Fibroblast of upper back skin (primary cell): ENCODE data around the gene CTNNA3.
"Not testable (repeated sequence)": the region's sequence is repeated elsewhere in the genome, so short reads cannot be mapped to it uniquely, and the experiment has no call there.

Source experiments
- DNase-seq: peaks from one replicate; pipeline ENCODE4 v3.0.0-alpha.2; 2013

CTNNA3 gene

DNA sequence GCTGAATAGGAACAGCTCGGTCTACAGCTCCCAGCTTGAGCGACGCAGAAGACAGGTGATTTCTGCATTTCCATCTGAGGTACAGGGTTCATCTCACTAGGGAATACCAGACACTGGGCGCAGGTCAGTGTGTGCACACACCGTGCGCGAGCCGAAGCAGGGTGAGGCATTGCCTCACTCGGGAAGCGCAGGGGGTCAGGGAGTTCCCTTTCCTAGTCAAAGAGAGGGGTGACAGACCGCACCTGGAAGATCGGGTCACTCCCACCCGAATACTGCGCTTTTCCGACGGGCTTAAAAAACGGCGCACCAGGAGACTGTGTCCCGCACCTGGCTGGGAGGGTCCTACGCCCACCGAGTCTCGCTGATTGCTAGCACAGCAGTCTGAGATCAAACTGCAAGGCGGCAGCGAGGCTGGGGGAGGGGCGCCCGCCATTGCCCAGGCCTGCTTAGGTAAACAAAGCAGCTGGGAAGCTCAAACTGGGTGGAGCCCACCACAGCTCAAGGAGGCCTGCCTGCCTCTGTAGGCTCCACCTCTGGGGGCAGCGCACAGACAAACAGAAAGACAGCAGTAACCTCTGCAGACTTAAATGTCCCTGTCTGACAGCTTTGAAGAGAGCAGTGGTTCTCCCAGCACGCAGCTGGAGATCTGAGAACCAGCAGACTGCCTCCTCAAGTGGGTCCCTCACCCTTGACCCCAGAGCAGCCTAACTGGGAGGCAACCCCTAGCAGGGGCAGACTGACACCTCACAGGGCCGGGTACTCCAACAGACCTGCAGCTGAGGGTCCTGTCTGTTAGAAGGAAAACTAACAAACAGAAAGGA lies 465.1 kb downstream of the CTNNA3 start:
- DNase-seq = not testable (repeated sequence)

- no peak for DNase-seq
These were observed 470.8 kb downstream of the CTNNA3 start for GRCh38 chr10:67225226-67225625.

- DNase-seq = no peak
These were observed 471.4 kb downstream of the CTNNA3 start for GRCh38 chr10:67224553-67224952.

- DNase-seq = no peak
These were observed 473.1 kb downstream of the CTNNA3 start for GRCh38 chr10:67222934-67223333.

- no peak for DNase-seq
These were observed 474.0 kb downstream of the CTNNA3 start for GRCh38 chr10:67221939-67222494.

- no peak for DNase-seq
These were observed 484.3 kb downstream of the CTNNA3 start for GRCh38 chr10:67211680-67212079.

DNA sequence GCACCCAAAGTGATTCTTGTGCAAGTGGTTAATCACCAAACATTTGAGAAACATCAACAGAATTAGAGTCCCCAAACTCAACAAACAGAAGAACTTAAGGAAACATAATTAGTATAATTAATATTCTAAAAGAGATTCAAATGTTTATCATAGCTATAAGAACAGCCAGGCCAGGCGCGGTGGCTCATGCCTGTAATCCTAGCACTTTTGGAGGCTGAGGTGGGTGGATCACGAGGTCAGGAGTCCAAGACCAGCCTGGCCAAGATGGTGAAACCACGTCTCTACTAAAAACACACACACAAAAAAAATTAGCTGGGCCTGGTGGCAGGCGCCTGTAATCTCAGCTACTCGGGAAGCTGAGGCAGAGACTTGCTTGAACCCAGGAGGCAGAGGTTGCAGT lies 488.1 kb downstream of the CTNNA3 start:
- DNase-seq = not testable (repeated sequence)

DNA sequence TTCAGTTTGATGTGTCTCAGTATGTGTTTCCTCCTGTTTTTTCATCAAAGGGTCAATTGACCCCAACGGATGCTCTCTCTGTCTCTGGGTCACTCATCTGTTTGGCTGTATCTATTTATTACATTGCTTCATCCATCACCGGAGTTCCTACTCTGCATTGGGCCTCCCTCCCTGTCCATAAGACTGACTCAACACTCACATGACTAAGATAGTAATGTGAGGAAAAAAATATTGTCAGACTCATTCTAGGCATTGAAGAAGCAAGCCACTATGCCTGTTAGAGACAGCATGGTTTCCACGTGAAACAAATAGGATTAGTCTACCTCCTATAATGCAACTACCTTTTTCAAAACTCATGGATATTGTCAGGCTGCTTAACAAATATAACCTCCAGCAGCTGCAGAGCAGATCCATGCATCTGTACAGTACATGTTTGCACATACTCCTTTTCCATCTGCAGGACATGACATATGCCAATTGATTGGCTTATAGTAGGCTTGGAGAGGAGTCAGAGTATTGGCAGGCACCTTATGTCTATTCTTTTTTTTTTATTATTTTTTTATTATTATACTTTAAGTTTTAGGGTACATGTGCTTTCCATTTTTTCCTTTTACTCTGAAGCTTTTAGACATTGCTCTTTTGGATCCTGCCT lies 495.0 kb downstream of the CTNNA3 start:
- no peak for DNase-seq

GRCh38 chr10:67175354-67175753 lies 520.6 kb downstream of the CTNNA3 start:
- no peak for DNase-seq

DNA sequence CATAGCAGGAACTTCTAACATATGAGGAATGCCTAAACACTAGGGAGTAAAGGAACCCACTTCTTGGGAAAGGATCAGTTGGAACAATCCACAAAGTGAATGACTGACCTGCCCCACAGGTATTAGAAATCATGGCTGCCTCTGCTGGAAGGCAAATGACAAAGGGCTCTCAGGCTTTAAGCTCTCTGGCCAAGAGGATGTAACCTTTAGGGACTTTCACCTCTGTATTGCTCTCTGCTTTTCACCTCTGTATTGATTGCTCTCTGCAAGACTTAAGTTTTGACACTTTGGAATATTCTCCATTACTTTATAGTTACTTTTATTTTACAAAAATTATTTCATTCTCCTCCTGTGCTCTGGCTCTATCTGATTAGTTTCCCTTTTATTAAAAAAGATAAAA lies 522.2 kb downstream of the CTNNA3 start:
- DNase-seq = no peak

- no peak for DNase-seq
These were observed 524.0 kb downstream of the CTNNA3 start for GRCh38 chr10:67171970-67172369.

DNA sequence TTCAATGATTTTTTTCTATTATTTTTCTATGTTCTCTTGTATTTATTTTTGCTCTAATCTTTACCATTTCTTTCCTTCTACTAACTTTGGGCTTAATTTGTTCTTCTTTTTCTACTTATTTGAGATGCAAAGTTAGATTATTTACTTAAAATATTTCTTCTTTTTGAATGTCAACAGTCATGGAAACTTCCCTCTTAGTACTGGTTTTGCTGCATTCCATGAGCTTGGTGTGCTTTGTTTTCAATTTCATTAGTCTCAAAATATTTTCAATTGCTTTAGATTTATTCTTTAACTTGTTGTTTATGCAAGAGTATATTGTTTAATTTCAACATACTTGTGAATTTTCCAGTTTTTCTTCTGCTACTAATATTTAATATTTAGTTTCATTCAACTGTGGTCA lies 539.8 kb downstream of the CTNNA3 start:
- DNase-seq = no peak

DNA sequence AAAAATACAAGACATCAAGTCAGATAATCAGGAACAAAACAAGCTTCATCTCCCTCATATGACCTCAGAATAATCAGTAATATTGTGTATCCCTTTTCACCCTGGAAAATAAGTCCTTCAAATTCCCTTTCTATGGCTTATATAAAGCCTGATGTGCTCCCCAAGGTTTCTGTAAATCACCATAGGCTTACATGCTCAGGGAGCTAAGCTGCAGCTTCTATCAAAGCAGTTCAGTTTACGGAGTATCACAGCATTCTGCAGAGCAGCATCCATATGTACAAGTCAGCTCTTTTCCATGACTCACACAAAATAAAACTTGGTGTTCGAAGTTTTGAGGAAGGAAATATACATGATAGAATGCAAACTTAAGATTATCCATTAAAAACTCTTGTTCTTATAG lies 544.5 kb downstream of the CTNNA3 start:
- DNase-seq = no peak

GRCh38 chr10:67144530-67144929 lies 551.5 kb downstream of the CTNNA3 start:
- DNase-seq = no peak

GRCh38 chr10:67141300-67141699 lies 554.7 kb downstream of the CTNNA3 start:
- DNase-seq = no peak

- peak; percentile 7 for DNase-seq
These were observed 555.4 kb downstream of the CTNNA3 start for GRCh38 chr10:67140641-67141040.

DNA sequence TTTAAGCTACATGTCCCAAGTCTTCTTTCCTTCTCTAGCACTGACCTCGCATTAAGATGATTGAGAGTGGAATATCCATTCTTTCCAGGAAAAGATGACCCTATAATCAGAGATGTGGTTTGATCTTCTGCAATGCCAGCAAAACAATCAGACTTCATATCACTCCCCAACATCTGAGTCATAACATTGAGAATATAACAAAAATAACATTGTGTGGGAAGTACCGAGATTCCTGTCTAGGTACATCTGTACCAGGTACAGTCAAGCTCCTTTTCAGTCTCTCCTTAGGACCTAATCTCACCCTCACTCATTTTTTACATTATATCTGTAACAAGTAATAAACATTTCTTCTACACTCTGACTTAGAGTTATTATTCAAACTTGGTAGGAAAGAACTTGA lies 568.6 kb downstream of the CTNNA3 start:
- no peak for DNase-seq

GRCh38 chr10:67119651-67120050 lies 576.3 kb downstream of the CTNNA3 start:
- DNase-seq = peak; percentile 12

- peak; percentile 89 for DNase-seq
These were observed 580.0 kb downstream of the CTNNA3 start for GRCh38 chr10:67115972-67116371.

- peak; percentile 22 for DNase-seq
These were observed 581.0 kb downstream of the CTNNA3 start for GRCh38 chr10:67114945-67115344.

- peak; percentile 21 for DNase-seq
These were observed 583.2 kb downstream of the CTNNA3 start for GRCh38 chr10:67112765-67113164.

DNA sequence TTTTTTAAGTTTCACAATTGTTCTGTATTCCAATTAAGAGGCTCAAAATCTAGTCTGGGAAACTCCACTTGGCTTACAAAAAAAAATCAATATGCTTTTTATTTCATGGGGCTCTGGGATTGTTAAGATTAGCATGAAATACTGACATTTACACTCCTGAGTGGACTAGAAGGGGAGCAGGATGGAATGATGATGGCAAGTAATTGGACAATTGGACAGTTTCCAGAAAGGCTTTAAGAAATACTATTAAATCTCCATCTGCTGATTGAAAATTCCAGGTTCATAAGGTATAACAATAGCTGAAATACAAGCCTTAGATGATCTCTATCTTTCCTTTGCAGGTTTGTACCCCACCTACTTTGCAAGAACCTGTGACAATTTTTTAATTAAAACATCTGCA lies 585.7 kb downstream of the CTNNA3 start:
- no peak for DNase-seq

GRCh38 chr10:67107670-67108069 lies 588.3 kb downstream of the CTNNA3 start:
- DNase-seq = no peak

GRCh38 chr10:67100951-67101350 lies 595.0 kb downstream of the CTNNA3 start:
- no peak for DNase-seq
